B cell (primary cell): ENCODE data around the gene CHST10. TPM values are rescaled to one million over a fixed set of nuclear protein-coding genes. Genes with fewer than 3 reads are reported as not detected.

Experiments used
- ATAC-seq: fragments of 200-7000 bp; cut with Tn5 transposase; one replicate; pipeline ENCODE4 v1.10.0; 2021; ENCODE audit warnings: low read depth, mild to moderate bottlenecking, moderate number of reproducible peaks, moderate library complexity
- CTCF ChIA-PET: fragments of 350-600 bp; sonication (Branson Sonifier 250); formaldehyde crosslinking; loops from one replicate; lab custom pipeline; 2021; ENCODE audit warnings: antibody characterized with exemption, inconsistent platforms; lab: Charles Lee
- POLR2A ChIA-PET: fragments of 350-600 bp; sonication (Branson Sonifier 250); formaldehyde crosslinking; loops from one replicate; lab custom pipeline; 2021; ENCODE audit warnings: antibody characterized with exemption; lab: Charles Lee
- DNase-seq: peaks from one replicate; pipeline ENCODE4 v3.0.0; 2013
- H2AFZ ChIP-seq: 2 replicates; pipeline ENCODE4 v1.6.1; 2012; ENCODE audit warnings: mild to moderate bottlenecking, low read depth, low read length; ENCODE audit not compliant: insufficient read depth, poor library complexity, severe bottlenecking
- H3K27ac ChIP-seq, 2 donors: 1 replicate in 1 of 2; 2 replicates in 1 of 2; pipeline ENCODE4 v1.5.1; 2012 to 2013; ENCODE audit warnings: low read length in 2 of 2, mild to moderate bottlenecking in 2 of 2, moderate library complexity in 1 of 2
- H3K27me3 ChIP-seq, 4 experiments: fragments of 200-600 bp in 1 of 4; sonication (generic) in 1 of 4; replicated peaks in 1 of 4; 1 replicate in 2 of 4; 2 replicates in 2 of 4; pipeline versions ENCODE4 v1.6.1 to v1.7.0; 2013 to 2016; ENCODE audit warnings: low read length in 3 of 4, mild to moderate bottlenecking in 2 of 4, mixed read lengths in 1 of 4, moderate library complexity in 1 of 4; ENCODE audit not compliant: insufficient read depth in 4 of 4, control insufficient read depth in 3 of 4; ENCODE audit errors: control extremely low read depth in 1 of 4
- H3K36me3 ChIP-seq, 2 experiments: replicated peaks in 1 of 2; 1 replicate in 1 of 2; 2 replicates in 1 of 2; pipeline versions ENCODE4 v1.6.1 to v1.7.1; 2013; ENCODE audit warnings: low read length in 1 of 2; ENCODE audit not compliant: insufficient read depth in 2 of 2, control insufficient read depth in 1 of 2; ENCODE audit errors: control extremely low read depth in 1 of 2, extremely low read depth in 1 of 2
- H3K4me1 ChIP-seq, 2 donors: fragments of 200-600 bp in 1 of 2; sonication (generic) in 1 of 2; 1 replicate in 1 of 2; 2 replicates in 1 of 2; pipeline versions ENCODE4 v1.5.1 to v1.6.1; 2013 to 2017; ENCODE audit warnings: low read length in 2 of 2; ENCODE audit not compliant: control insufficient read depth in 2 of 2, insufficient read depth in 2 of 2
- H3K4me2 ChIP-seq: replicated peaks from 2 replicates; pipeline ENCODE3; 2012; ENCODE audit warnings: mild to moderate bottlenecking, low read depth, low read length; ENCODE audit not compliant: poor library complexity, severe bottlenecking
- H3K4me3 ChIP-seq, 5 experiments: fragments of 200-600 bp in 1 of 5; sonication (generic) in 1 of 5; 1 replicate in 3 of 5; 2 replicates in 2 of 5; pipeline versions ENCODE4 v1.5.1 to v1.7.0; 2011 to 2016; ENCODE audit warnings: low read length in 4 of 5, mild to moderate bottlenecking in 4 of 5, low read depth in 2 of 5, control low read depth in 1 of 5, moderate library complexity in 1 of 5; ENCODE audit not compliant: insufficient read depth in 1 of 5; ENCODE audit errors: control extremely low read depth in 1 of 5, extremely low read depth in 1 of 5
- H3K79me2 ChIP-seq: fragments of 200-600 bp; sonication (generic); one replicate; pipeline ENCODE4 v1.6.0; 2016; ENCODE audit warnings: low read length; ENCODE audit not compliant: control insufficient read depth, insufficient read depth
- H3K9ac ChIP-seq: fragments of 200-600 bp; sonication (generic); 2 replicates; pipeline ENCODE4 v1.6.1; 2017; ENCODE audit warnings: mild to moderate bottlenecking, low read length, moderate library complexity
- H3K9me3 ChIP-seq, 3 donors: one replicate each; pipeline versions ENCODE4 v1.6.1 to v1.7.1; 2013; ENCODE audit warnings: low read length in 2 of 3; ENCODE audit not compliant: control insufficient read depth in 2 of 3, insufficient read depth in 1 of 3; ENCODE audit errors: control extremely low read depth in 1 of 3
- H4K20me1 ChIP-seq: 2 replicates; pipeline ENCODE4 v1.6.0; 2012; ENCODE audit warnings: mild to moderate bottlenecking, low read length; ENCODE audit not compliant: insufficient read depth, control insufficient read depth, poor library complexity, severe bottlenecking
- H3K27ac Mint-ChIP-seq: one replicate; pipeline ENCODE4 v1.8.0; 2021; ENCODE audit warnings: mixed read lengths
- H3K27me3 Mint-ChIP-seq: one replicate; pipeline ENCODE4 v1.8.0; 2021; ENCODE audit warnings: mixed read lengths
- H3K4me1 Mint-ChIP-seq: one replicate; pipeline ENCODE4 v1.8.0; 2021; ENCODE audit warnings: mixed read lengths
- H3K4me3 Mint-ChIP-seq: one replicate; pipeline ENCODE4 v1.8.0; 2021; ENCODE audit warnings: mixed read lengths
- H3K9me3 Mint-ChIP-seq: one replicate; pipeline ENCODE4 v1.8.0; 2022; ENCODE audit warnings: mixed read lengths; ENCODE audit not compliant: insufficient read depth
- EZH2 ChIP-seq: IDR thresholded peaks from 2 replicates; pipeline ENCODE4 v1.6.1; 2012; ENCODE audit warnings: borderline replicate concordance, low read depth, mild to moderate bottlenecking, moderate library complexity, low read length; ENCODE audit not compliant: insufficient read depth, poor library complexity, severe bottlenecking
- WGBS: methylation state at CpG from one replicate; pipeline ENCODE4 v1.1.5; 2013; ENCODE audit warnings: missing lambda C conversion rate; ENCODE audit not compliant: insufficient coverage; 5-methylcytosine and 5-hydroxymethylcytosine counted together
- intact Hi-C: fragments of 100-400 bp; cut with micrococcal nuclease; formaldehyde crosslinking; loops from one replicate; pipeline ENCODE4 v1.10.0; 2022
- polyA plus RNA-seq: library from polyadenylated mRNA; depleted of rRNA; stranded (reverse); fragments of >200 nt; gene quantifications from 2 replicates; pipeline ENCODE4 v1.2.3, GENCODE V29; 2012
- total RNA-seq, 2 donors: library from RNA; stranded (reverse); fragments of 120-200 nt in 1 of 2; gene quantifications; 1 replicate in 1 of 2; 2 replicates in 1 of 2; pipeline versions ENCODE4 v1.2.3 to v1.2.4, GENCODE V29; 2013 to 2022
- TF ChIP-seq, protein P1 (sequence below): fragments of 200-600 bp; IDR thresholded peaks from one replicate; pipeline ENCODE4 v1.8.0; 2022; ENCODE audit warnings: antibody characterized with exemption, mild to moderate bottlenecking

The CHST10 gene
- total and polyA plus RNA-seq, 2 donors (not counting 1 experiment from before 2014, with no cell fraction given): 5.2 to 9.9 TPM

GRCh38 chr2:100404411-100404810, 13.1 kb downstream of the CHST10 start:
- no peaks in the 10 kb centered on the region for H3K9me3 Mint-ChIP-seq
- CTCF ChIA-PET: interaction anchor here (1.2 kb wide), 1 partner anchor 12 kb away, joined by 3 read pairs; no protein-coding TSS in a partner anchor
- H4K20me1 ChIP-seq: no peaks in the 10 kb centered on the region
- H3K79me2 ChIP-seq: no peaks in the 10 kb centered on the region
- POLR2A ChIA-PET: no interaction called here
- H3K4me3 Mint-ChIP-seq: no peak overlapping the region
- no peaks in the 10 kb centered on the region for H3K27me3 ChIP-seq
- ATAC-seq (no peak), DNase-seq (no peak)
- peaks cover 0 to 11% of the 10 kb centered on the region in 2 experiments for H3K36me3 ChIP-seq
- H3K4me2 ChIP-seq: no peak overlapping the region
- H3K27ac ChIP-seq: no peak overlapping the region
- no peaks in the 10 kb centered on the region for H3K9me3 ChIP-seq
- no peaks in the 10 kb centered on the region for H3K4me1 ChIP-seq
- H3K27me3 Mint-ChIP-seq: no peaks in the 10 kb centered on the region
- H3K4me3 ChIP-seq: no peak overlapping the region
- TF ChIP-seq, protein P1, sequence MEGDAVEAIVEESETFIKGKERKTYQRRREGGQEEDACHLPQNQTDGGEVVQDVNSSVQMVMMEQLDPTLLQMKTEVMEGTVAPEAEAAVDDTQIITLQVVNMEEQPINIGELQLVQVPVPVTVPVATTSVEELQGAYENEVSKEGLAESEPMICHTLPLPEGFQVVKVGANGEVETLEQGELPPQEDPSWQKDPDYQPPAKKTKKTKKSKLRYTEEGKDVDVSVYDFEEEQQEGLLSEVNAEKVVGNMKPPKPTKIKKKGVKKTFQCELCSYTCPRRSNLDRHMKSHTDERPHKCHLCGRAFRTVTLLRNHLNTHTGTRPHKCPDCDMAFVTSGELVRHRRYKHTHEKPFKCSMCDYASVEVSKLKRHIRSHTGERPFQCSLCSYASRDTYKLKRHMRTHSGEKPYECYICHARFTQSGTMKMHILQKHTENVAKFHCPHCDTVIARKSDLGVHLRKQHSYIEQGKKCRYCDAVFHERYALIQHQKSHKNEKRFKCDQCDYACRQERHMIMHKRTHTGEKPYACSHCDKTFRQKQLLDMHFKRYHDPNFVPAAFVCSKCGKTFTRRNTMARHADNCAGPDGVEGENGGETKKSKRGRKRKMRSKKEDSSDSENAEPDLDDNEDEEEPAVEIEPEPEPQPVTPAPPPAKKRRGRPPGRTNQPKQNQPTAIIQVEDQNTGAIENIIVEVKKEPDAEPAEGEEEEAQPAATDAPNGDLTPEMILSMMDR: no peak
- TF ChIP-seq EZH2: no peak
- WGBS: 84% methylated on average over 6 of the region's 7 CpGs
- H3K4me1 Mint-ChIP-seq: no peaks in the 10 kb centered on the region
- no peak overlapping the region for H2AFZ ChIP-seq
- intact Hi-C loops: no loop called here
- no peak overlapping the region for H3K9ac ChIP-seq
- H3K27ac Mint-ChIP-seq: no peak overlapping the region

- WGBS: 97% methylated on average over 9 of the region's 10 CpGs
- H3K27ac Mint-ChIP-seq: no peak overlapping the region
Measured at GRCh38 chr2:100403722-100404121, 13.7 kb downstream of the CHST10 start.

More at GRCh38 chr2:100403722-100404121, 13.7 kb downstream of the CHST10 start:
- H3K36me3 ChIP-seq: peaks cover 0 to 11% of the 10 kb centered on the region in 2 experiments
- H2AFZ ChIP-seq: no peak overlapping the region
- CTCF ChIA-PET: interaction anchor here (1.2 kb wide), 1 partner anchor 12 kb away, joined by 3 read pairs; no protein-coding TSS in a partner anchor
- H3K27ac ChIP-seq: no peak overlapping the region
- Mint-ChIP-seq H3K27me3 (no peaks in the 10 kb centered on the region), H3K9me3 (no peaks in the 10 kb centered on the region), H3K4me3 (no peak overlapping the region), H3K4me1 (no peaks in the 10 kb centered on the region)
- intact Hi-C loops: no loop called here
- H3K9me3 ChIP-seq: no peaks in the 10 kb centered on the region
- no peak for TF ChIP-seq EZH2
- TF ChIP-seq, protein P1: no peak
- no peaks in the 10 kb centered on the region for H3K79me2 ChIP-seq
- no peak overlapping the region for H3K4me2 ChIP-seq
- no peaks in the 10 kb centered on the region for H4K20me1 ChIP-seq
- H3K4me3 ChIP-seq: no peak overlapping the region
- ATAC-seq (no peak), DNase-seq (no peak)
- no peaks in the 10 kb centered on the region for H3K27me3 ChIP-seq
- H3K4me1 ChIP-seq: no peaks in the 10 kb centered on the region
- no peak overlapping the region for H3K9ac ChIP-seq
- POLR2A ChIA-PET: no interaction called here
